Fibroblast of gingiva (primary cell): ENCODE data around the gene TOLLIP.
"Not testable (repeated sequence)": the region's sequence is repeated elsewhere in the genome, so short reads cannot be mapped to it uniquely, and the experiment has no call there.

Source experiments
- DNase-seq: peaks from one replicate; pipeline ENCODE4 v3.0.0-alpha.2; 2011; ENCODE audit warnings: low read depth

The TOLLIP gene

DNA sequence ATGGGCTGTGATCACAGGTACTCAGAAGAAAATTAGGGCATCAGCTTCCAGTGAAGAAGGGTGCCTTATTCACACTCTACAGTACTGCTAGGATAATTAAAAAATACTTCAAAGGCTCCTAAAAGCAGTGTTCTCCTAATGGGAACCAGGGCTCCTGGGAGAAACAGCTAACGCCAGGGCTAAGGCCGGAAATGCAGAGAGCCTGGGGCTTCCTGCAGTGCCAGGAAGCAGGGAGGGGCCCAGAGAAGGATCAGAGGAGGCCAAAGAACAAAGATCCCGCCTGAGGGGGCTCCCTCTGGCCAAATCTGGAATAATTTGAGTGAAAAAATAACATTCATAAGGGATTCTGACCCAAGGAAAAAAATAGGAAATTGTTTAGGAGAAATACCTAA lies 27.5 kb downstream of the TOLLIP start:
- no peak for DNase-seq

DNA sequence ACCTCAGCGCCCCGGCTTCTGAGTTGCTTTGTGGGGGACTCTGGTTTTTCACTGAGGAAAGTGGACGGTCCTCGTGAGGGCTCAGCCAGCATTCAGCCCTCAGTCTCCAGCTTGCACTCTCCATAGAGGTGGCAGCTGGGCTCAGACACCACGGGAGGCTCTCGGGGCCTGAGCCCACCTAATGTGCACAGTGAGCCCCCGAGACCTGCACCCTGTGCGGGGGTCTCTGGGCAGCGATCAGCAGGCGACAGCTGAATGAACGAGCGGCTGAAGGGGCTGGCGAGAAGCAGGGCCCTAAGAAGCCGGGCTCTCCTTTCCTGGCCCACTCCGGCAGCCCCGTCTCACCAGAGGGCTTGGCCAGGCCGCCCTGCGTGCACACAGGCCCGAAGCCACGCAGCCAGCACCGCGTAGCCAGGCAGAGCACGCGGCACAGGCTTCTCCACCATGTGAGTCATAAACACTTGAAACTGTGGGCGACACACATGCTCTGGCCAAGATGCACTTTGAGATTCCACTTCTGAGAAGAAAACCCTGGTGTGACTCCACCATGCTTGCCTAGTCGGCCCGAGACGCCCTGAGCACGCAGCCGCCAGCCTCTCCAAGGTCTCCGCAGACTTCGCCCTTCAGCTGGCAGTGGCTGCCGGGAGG lies 28.0 kb downstream of the TOLLIP start:
- DNase-seq, result no peak

DNA sequence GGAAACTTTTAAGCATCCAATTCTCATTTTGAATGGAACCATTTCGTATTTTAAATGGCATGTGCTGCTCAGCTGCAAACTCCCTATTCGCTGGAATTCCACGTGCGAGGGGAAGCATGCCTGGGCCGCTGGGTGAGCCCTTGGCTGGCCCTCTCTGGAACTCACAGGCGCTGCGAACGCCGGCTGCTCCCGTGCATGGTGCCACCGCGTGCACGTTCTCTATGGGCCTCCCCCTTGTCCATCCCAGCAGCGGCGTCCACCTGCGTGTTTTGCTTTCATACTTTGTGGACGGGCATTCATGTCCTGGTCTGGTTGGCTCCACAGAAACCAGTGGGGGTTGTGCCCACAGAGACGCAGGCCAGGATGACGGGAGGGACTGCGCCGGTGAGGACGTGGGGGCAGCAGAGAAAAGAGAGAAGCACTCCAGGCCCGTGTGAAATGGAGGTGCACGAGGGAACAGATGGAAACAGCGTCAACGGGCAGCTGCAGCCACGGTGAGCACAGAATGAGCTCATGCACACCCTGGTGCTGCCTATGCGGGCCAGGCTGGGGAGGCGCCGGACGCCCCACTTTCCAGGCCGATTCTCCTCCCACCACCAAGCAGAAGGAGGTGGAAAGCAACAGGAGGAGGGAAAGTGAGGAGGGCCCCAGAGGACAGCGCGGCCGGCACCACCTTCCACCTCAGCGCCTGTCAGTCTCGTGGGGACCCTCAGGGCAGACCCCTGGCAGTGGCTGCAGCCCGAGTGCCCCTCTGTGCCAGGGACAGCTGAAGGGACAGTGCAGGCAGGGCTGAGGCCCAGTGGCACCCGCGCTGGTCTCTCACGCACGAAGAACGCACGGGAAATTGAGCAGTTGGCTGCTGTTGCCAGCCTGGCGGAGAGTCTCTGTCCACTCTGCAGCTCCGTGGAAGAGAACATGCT lies 29.1 kb downstream of the TOLLIP start:
- DNase-seq, result no peak

DNA sequence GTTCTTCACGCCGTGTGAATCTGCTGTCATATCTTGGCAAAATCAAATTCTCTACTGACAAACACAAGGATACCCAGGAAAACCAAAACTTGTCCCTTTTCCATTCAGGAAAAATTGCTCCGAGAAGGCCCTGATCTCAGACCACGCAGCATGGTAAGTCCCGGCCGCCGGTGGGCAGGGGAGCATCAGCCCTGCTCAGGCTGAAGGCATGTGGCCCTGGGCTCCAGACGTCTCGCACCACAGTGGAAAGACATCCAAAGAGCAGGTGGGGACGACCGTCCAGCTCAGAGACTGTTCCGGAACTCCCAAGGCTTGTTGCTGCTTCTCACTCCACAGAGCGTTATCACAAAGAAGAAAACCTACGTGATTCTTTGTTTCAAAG lies 29.8 kb downstream of the TOLLIP start:
- no peak for DNase-seq

DNA sequence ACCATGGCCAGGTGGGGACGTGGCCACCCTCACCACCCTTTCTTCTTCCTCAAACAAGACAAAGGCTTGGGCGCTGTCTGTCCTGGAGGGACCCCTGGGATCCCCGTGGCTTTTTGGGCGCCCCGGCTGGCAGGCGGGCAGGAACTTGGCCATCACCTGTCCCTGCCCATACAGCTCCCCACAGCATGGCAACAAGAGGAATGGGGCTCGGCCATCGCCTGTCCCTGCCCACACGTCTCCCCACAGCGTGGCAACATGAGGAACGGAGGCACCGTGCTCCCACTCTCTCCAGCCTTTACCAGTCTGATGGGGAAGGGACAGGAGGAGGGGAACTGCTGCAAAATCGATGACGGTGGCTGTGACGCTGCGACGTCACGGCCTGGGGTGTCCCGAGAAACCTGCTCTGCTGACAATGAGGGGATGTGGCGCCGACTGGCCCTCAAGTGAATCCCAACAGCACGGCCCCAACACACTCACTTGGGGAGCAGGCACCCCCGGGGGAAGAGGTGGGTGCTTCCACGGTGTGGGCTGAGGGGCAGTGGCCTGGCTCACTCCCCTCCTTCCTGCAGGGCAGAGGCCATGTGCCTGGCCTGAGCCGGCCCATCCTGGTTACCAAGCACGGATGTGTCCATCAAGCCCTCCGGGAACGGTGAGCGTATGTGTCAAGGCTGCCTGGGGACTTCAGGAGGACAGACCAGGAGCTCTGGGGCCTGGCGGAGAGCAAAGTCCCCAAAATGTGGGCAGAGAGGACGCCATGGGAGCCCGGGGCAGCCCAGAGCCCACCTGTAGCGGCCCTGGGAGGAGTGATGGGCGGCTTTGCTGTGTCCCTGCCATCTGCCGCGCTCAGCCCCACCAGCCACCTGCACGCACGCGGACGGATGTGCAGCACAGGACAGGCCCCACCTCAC lies 30.4 kb downstream of the TOLLIP start:
- no peak for DNase-seq

DNA sequence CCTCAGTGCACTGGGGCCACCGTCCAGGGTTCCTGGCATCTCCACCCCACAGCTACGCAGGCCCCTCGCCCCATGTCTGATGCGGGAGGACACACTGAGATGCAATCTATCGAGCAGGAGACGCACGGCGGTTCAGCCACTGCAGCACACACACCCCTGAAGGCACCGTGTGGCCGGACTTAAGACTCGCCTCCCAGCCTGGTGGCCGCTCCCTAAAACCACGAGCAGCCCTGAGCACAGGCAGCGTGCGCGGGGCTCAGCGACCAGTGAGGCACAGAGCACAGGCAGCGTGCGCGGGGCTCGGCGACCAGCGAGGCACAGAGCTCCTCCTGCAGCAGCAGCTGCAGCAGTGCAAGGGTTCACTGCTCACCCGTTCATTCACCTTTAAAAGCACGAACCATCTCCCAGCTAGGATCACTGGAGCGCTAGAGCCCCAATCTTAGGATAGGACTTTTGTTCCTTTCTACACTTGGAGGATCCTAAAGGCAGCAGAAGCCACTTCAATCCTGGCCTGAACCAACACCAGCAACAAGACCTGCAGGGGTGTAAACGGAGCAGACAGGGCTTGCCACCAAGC lies 31.4 kb downstream of the TOLLIP start:
- no peak for DNase-seq

DNA sequence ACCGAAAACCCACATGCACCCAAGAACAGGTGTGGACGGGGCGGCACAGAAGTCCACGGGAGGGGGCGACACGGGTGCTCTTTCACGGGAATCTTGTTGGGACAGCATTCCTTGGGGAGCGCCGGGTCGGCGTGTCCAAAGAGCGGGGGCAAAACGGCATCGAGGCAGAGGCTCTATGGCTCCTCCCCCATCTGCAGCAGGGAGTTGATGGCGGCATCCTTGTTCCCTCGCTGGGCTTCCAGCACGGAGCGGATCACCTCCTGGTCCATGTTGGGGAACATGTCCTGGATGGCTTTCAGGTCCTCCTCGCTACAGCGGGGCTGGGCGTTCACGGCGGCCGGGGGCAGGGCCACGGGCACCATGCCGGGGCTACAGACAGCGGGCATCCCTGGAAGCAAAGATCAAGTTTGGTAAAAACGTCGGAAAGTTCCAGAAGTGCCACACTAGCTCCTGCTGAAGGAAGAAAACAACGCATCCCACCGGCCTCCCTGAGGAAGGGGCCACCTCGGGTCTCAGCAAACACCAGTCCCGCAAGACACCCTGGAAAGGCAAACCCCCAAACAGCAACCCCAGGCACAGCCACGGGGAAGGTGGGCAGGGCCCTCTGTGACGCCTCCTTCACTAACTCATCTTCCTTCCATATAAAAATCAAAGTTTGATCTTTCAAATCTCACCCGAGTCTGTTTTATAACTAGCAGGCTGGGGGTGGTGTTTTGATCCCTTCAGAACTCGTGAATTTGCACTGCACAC lies 32.4 kb downstream of the TOLLIP start:
- no peak for DNase-seq

DNA sequence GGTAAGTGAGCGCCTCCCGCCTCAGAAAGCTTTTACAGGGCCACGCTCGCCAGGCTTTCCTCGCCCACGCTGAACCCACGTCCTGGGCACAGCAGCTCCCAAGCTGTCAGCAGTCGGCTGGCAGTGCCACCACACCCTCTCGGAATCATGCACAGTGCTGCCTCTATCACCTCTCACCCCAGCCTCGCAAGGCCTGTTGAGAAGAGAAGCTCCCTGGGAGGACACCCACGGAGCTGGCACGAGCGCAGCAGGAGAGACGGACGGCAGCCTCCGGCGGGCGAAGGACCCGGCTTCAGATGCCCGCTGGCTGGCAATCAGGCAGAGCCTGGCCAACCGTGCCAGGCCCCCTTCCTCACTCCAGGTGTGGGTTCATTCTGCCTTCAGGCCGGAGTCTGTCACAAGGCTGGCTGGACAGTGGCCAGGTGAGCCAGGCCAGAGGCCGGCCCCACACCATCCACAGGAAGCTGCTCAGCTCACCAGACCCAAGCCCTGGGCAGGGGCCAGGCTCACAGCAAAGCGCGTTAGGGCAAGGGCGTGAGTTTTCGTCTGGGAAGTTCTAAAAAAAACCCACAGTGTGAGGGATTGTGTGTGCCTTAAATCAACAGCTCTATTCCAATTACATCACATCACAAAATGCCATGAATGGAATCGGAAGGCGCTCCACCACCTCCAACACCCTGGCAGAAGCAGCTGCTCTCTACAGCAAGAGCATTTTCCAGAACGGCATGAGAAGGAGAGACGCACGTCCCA lies 33.2 kb downstream of the TOLLIP start:
- no peak for DNase-seq

DNA sequence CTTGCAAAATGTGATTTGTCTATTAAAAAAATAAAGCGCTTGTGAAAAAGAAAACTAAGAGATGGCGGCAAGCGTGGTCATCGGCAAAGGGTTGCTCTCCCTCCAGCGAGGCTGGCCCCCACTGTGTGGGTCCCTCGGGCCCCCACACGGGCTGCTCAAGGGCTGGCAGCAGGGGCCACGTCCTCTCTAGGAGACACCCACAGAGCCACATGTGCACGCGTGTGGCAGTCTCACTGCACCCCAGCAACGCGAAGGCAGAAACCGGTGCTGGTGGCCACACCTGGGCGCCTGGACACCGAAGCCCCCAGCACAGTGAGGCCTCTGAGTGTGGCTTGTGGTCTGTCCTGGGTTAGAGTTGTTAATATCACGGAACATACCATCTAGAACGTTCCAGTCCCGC lies 34.4 kb downstream of the TOLLIP start:
- no peak for DNase-seq

DNA sequence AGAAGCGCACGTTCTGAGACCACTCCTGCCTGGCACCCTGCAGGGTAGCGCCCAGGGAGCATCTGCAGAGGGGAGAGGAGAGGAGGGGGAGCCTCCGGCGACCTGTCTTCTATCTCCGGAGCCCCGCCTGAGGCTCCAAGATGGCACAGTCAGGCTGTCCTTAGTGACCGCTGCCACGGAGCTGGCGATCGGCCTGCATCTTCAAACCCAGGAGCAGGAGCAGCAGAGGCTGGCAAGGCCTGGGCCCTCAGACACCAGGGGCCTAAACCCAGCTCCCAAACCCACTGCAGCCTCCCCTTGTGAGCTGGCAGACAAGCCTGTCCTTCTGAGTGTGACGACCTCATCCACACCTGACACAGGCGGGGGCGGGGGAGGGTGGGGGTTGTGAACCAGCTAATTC lies 34.9 kb downstream of the TOLLIP start:
- DNase-seq, result no peak

DNA sequence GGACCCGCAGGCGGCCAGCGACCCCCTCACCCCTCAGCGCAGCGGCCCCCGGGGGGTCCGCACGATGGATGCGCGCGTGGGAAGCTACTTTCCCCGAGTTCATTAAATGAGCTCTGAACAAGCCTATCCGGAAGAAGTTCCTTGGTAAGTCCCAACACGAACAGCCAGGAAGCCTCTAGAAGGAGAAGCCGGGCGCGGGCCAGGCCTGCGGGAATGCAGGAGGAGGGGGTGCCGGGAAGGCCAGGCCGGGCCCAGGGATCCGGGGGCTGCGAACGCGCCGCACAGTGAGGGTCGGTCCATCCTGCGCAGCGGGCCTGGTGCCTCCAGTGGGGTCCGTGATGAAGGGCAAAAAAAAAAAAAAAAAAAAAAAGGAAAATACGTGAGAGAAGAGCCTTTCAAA lies 36.9 kb downstream of the TOLLIP start:
- no peak for DNase-seq

DNA sequence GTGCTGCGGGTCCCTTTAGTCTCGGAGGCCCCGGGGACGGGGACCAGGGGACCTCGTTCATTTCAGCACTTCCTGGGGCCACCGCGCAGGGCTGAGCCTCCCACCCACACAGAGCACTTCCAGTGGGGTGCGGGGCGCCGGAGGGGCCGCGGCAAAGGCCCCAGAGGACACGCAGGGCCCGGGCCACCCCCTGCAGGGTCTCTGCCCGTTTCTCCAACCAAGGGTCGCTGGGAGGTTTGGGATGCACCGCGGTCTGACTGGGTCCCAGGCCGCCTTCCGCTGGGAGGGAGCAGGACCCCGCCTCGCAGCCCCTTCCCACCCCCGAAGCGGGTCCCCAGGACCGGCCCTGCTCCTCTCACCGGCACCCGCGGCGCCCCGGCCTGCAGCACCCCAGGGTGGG lies 37.5 kb downstream of the TOLLIP start:
- no peak for DNase-seq

DNA sequence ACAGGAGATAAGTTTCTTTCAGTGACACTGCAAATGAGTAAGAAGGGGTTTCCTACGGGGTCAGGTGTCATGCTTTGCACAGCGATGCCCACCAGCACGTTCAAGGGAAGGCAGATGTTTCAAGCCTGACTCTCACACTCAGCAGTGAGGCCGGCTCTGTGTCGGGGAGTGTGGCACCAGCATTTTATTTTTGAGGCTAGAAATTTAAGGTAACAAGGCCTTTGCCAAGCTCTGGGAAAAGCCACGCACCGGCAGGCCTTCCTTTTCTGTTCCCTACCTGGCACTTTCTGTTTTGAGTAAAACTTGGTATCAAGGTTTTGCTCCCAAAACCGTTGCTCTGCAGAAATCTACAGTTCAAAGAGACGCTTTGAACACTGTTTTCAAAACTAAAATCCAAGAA lies 38.0 kb downstream of the TOLLIP start:
- DNase-seq, result no peak

DNA sequence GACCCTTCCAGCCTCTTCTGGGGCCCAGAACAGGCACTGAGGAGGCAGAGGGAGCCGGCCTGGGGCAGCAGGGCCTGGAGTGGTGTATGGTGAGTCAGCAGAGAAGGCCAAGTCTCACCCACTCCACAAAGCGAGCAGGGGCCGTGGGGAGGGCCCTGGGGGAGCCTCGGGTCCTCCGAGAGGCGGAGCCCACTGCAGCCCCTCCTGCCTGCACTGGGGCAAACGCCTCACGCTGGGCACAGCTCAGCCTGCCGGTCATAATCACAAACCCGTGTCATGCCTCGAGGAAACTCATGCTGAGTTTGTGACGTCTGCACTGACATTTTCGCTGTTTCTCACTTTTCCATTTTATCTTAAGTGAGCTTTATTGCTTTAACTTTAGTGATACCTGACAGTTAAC lies 38.4 kb downstream of the TOLLIP start:
- no peak for DNase-seq

DNA sequence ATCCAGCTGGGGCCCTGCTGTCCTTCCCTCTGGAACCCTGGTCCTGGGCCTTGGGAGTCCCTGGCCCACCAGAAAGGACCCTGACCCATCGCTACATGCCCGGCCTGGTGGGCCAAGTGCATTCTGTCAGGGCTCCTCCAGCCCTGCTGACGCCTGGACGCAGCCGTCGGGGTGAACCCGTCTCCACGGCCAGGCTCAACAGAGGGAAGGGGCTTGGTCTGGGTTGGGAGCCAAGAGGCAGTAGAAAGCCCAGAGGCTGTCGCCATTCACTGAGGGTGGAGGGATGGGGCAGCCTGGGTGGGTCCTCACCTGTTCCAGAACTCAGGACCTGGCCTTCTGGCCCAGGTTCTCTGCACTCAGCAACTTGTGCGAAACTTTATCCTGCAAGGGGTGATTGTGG lies 39.0 kb downstream of the TOLLIP start:
- DNase-seq, result no peak

DNA sequence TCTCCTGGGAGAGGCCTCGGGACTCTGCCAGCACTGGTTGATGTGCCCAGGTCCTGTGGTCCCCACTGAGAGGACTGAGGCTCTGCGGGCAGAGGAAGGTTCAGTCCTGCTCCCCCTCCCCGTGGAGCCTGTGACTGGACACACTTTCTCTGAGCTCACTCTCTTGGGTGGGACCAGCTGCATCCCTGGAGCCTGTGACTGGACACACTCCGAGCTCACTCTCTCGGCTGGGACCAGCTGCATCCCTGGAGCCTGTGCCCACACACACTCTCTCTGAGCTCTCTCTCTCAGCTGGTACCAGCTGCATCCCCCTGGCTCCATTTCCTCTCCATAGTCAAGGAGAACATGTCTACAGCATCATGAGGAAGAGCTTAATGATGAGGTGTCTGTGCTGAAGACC lies 39.5 kb downstream of the TOLLIP start:
- no peak for DNase-seq

DNA sequence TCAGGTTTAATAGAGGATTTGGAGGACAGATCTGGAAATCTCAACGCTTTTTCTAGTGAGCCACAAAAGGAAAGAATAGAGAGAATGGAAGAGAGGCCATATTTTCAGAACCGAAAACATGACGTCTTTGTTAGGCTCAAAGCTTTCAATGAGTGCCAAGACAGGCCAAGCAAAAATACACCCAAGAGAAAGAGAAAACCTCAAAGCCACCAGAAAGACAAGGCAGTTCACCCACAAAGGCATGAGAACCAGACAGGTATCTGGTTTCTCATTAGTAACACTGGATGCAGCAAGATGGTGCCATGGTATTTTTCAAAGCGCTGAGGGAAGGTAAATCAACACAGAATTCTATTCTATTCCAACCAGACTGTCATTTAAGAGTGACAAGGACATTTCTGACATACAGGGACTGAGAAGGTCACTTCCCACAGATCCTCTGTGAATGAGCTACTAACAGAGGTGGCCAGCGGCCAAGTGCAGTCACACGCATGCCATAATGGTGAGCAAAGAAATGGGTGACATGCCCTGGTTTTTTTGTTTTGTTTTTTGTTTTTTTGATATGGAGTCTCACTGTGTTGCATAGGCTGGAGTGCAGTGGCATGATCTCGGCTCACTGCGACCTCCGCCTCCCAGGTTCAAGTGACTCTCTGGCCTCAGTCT lies 41.9 kb downstream of the TOLLIP start:
- DNase-seq, result no peak

DNA sequence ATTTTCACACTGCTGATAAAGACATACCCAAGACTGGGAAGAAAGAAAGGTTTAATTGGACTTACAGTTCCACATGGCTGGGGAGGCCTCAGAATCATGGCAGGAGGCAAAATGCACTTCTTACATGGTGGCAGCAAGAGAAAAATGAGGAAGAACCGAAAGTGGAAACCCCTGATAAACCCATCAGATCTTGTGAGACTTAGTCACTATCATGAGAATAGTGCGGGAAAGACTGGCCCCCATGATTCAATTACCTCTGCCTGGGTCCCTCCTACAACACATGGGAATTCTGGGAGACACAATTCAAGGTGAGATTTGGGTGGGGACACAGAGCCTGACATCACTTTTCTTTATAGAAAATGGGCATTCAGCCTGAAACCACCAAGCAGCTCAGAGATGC lies 42.5 kb downstream of the TOLLIP start:
- not testable (repeated sequence) for DNase-seq

DNA sequence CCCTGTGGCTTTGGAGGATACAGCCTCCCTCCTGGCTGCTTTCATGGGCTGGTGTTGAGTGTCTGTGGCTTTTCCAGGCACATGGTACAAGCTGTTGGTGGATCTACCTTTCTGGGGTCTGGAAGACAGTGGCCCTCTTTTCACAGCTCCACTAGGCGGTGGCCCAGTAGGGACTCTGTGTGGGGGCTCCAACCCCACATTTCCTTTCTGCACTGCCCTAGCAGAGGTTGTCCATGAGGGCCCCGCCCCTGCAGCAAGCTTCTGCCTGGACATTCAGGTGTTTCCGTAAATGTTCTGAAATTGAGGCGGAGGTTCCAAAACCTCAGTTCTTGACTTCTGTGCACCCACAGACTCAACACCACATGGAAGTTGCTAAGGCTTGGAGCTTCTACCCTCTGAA lies 44.0 kb downstream of the TOLLIP start:
- DNase-seq, result not testable (repeated sequence)

DNA sequence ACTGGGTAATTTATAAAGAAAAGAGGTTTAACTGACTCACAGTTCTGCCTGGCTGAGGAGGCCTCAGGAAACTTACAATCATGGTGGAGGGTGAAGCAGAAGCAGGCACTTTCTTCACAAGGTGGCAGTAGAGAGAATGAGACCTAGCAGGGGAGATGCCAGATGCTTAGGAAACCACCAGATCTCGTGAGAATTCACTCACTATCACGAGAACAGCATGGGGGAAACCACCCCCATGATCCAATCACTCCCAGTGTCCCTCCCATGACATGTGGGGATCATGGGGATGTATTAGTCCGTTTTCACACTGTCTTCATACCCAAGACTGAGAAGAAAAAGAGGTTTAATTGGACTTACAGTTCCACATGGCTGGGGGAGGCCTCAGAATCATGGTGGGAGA lies 45.0 kb downstream of the TOLLIP start:
- DNase-seq, result peak; percentile 75
